ENCODE measurements around the gene HAGH.
A peak's percentile ranks its signal among the peaks of the same experiment; 100 is the strongest.

Gene HAGH

DNA sequence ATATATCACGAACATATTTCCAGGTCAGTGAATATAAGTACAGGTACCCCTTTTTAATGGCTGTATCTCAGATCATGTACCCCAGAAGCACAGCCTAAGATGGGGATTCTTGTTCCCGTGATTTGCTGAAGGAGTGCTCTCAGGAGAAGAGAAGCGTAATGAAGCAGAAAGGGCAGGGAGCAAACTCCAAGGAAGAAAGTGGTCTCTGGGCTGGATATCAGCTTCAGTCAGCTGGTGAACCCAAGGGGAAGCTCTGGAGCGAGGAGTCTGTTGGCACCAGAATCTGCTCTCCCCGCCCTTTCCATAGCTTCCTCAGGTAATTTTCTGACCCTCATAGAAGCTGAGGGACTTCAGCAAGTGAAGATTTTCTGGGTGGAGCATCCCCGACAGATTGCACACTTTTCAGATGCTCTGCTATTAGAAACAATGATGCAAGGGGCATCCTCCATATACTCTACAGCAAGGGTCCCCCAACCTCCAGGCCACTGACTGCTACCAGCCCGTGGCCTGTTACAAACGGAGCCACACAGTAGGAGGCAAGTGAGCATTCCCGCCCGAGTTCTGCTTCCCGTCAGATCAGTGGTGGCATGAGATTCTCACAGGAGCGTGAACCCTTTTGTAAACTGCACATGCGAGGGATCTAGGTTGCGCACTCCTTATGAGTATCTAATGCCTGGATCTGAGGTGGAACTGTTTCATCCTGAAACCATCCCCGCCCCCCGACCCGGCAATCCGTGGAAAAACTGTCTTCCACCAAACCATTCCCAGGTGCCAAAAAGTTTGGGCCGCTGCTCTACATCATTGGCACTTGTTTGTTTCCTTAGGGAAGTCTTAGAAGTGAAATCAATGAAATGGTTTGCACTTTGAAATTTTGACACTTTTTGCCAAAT is 4.8 kb upstream of the HAGH start:
- H3K36me3 ChIP-seq (ENCODE audit: control insufficient read depth, insufficient read depth, low read length) = no peaks in the 10 kb centered on the region
- DNase-seq (ENCODE audit: low read depth, low spot score) = no peak
- H3K4me3 ChIP-seq (ENCODE audit: low read length) = no peak overlapping the region
- no CpG with 5 or more reads among the region's 19 CpGs for WGBS (ENCODE audit: insufficient coverage, insufficient read length)
- no peaks in the 10 kb centered on the region for H3K9me3 ChIP-seq (ENCODE audit: control insufficient read depth, insufficient read depth, low read length)
- no peak overlapping the region for H3K27ac ChIP-seq (ENCODE audit: low read length)
- no peaks in the 10 kb centered on the region for H3K27me3 ChIP-seq (ENCODE audit: control insufficient read depth, insufficient read depth, low read length)
- H3K4me1 ChIP-seq (ENCODE audit: control insufficient read depth, insufficient read depth, low read length) = no peaks in the 10 kb centered on the region

DNA sequence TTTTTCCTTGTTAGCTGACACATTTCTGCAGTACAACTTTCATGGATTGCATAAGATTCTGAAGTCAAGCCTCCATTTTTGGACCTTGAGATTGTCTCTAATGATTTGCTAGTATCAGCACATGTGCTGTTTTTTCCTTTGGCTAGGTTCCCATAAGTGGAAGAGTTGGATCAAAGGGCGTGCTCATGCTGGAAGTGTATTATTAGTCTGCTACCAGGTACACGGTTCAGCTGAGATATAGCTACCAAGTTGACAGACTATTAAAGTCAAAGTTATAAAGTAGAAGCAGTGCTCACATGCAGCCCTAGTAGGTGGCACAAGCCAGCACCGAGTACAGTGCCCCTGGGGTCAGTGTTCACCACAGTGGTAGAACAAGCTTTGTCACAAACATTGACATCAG is 3.6 kb upstream of the HAGH start:
- peaks cover 2% of the 10 kb centered on the region; the same call in 1 of the 2 replicates for H3K4me1 ChIP-seq (ENCODE audit: control insufficient read depth, insufficient read depth, low read length)
- no peak for DNase-seq (ENCODE audit: low read depth, low spot score)
- H3K27me3 ChIP-seq (ENCODE audit: control insufficient read depth, insufficient read depth, low read length) = no peaks in the 10 kb centered on the region
- no peak overlapping the region for H3K4me3 ChIP-seq (ENCODE audit: low read length)
- WGBS (ENCODE audit: insufficient coverage, insufficient read length) = no CpG with 5 or more reads among the region's 3 CpGs
- H3K9me3 ChIP-seq (ENCODE audit: control insufficient read depth, insufficient read depth, low read length) = no peaks in the 10 kb centered on the region
- H3K27ac ChIP-seq (ENCODE audit: low read length) = no peak overlapping the region
- no peaks in the 10 kb centered on the region for H3K36me3 ChIP-seq (ENCODE audit: control insufficient read depth, insufficient read depth, low read length)

DNA sequence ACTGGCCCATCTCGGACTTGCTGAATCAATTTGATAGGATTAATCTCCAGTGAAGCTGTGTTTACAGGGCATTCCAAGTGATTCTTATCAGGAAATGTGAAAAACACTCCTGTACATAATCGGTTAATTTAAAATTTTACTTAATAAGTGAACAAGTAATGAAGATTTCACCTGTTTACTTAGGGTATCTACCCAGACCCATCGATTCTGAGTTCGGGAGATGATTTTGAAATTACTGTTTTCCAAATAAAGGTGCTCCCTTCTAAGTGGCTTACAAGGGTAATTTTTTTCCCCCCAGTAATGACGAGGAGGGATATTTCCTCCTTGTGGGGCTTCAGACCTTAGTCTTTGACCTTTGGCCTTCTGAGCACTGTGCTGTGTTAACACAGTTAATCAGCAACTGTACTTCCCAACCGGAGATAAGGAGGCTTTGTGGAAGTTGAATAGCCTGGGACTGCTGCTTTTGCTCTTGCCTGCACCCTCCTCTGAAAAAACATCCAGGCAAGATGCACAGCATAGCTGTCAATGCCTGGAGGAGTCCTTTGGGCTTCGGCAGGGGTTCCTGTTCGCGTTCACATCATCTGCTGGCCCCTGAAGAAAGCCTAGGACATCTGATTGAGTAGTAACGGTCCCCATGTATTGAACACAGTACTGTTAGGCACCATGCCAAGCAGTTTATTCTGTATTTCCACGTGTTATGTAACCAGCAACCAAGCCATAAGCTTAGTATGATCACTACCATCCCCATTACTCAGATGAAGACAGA is 2.2 kb upstream of the HAGH start:
- H3K9me3 ChIP-seq (ENCODE audit: control insufficient read depth, insufficient read depth, low read length) = no peaks in the 10 kb centered on the region
- no peak overlapping the region for H3K27ac ChIP-seq (ENCODE audit: low read length)
- H3K36me3 ChIP-seq (ENCODE audit: control insufficient read depth, insufficient read depth, low read length) = no peaks in the 10 kb centered on the region
- DNase-seq (ENCODE audit: low read depth, low spot score) = no peak
- no peak overlapping the region for H3K4me3 ChIP-seq (ENCODE audit: low read length)
- no peaks in the 10 kb centered on the region for H3K27me3 ChIP-seq (ENCODE audit: control insufficient read depth, insufficient read depth, low read length)
- WGBS (ENCODE audit: insufficient coverage, insufficient read length) = no CpG with 5 or more reads among the region's 11 CpGs
- H3K4me1 ChIP-seq (ENCODE audit: control insufficient read depth, insufficient read depth, low read length) = peaks cover 2% of the 10 kb centered on the region; the same call in 1 of the 2 replicates

DNA sequence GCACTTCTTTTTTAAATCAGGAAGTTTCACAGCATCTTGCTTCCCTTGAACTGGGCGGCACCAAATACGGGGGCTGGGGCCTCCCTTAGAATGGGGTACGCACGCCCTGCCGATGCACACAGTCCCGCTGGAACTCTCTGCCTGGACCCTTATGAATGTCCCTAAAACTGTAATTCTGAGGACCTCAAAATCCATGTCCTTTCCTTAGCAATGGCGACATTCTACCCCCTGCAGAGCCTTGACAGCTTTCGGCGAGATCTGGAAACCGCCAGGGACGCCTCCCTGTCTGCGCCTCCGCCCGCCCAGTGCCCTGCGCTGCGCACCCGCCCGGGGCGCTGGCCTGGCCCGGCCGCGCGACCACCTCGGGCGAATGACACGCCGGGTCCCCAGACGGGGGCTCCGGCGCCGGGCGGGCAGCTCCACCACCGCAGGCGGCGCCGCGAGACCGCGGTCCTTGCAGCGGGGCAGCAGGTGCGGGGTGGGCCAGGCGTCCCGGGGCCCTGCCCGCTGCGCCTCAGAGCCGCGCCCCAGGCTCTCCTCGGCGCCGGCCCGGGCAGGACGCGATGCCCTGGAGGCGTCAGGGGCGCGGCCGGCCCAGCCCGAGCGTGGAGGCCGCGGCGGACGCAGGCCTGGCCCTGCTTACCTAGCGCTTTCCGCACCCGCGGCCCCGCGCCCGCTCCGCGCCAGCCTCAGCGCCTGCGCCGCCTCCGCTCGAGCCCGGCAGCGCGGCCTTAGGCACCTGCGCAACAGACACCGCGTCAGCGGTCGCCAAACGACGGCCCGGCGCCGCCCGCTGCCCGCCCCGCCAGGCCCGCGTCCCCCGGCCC is 548 bp downstream of the HAGH start:
- Histone ChIP-seq H3K27ac (ENCODE audit: low read length) (no peak overlapping the region), H3K9me3 (ENCODE audit: control insufficient read depth, insufficient read depth, low read length) (no peaks in the 10 kb centered on the region), H3K27me3 (ENCODE audit: control insufficient read depth, insufficient read depth, low read length) (no peaks in the 10 kb centered on the region), H3K36me3 (ENCODE audit: control insufficient read depth, insufficient read depth, low read length) (0 out of 2 replicates have a peak, but pooled peaks cover 3% of the 10 kb centered on the region), H3K4me1 (ENCODE audit: control insufficient read depth, insufficient read depth, low read length) (peaks cover 2% of the 10 kb centered on the region; the same call in 1 of the 2 replicates), H3K4me3 (ENCODE audit: low read length) (peak overlapping the region; percentile 94)
- DNase-seq (ENCODE audit: low read depth, low spot score) = no peak
- no CpG with 5 or more reads among the region's 96 CpGs for WGBS (ENCODE audit: insufficient coverage, insufficient read length)

DNA sequence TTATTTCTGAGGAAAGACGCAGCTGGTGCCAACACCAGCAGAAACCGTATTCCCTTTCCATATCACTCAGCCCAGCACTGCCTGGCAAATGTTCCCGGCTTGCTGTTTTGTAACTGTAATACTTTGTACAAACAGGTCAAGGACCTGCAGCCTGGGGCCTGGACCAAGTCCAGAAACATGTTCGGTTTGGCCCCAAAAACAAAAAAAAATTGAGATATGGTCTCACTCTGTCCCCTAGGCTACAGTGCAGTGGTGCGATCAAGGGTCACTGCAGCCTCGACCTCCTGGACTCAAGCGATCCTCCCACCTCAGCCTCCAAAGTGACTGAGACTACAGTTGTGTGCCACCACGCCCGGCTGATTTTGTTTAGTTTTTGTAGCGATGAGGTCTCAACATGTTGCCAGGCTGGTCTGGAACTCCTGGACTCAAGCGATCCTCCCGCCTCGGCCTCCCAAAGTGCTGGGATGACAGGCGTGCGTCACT is 1.2 kb downstream of the HAGH start:
- no peak overlapping the region for H3K27ac ChIP-seq (ENCODE audit: low read length)

DNA sequence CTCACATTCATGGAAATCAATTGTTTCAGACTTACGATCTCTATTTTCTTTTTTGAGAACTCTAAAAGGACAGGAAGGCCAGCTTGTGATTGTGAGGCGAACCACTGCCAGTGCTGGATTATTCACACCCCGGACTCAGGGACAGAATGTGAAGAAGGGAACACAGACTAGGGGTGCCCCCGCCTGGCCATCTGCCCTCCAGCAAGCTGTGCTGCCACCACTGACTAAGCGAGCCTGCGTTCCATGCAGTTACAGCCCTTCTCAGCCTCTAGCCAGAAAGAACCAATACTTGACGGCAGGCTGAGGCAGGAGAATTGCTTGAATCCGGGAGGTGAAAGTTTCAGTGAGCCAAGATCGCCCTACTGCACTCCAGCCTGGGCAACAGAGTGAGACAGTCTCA is 2.8 kb downstream of the HAGH start:
- Histone ChIP-seq H3K27me3 (ENCODE audit: control insufficient read depth, insufficient read depth, low read length) (no peaks in the 10 kb centered on the region), H3K9me3 (ENCODE audit: control insufficient read depth, insufficient read depth, low read length) (no peaks in the 10 kb centered on the region), H3K4me3 (ENCODE audit: low read length) (no peak overlapping the region), H3K27ac (ENCODE audit: low read length) (no peak overlapping the region), H3K4me1 (ENCODE audit: control insufficient read depth, insufficient read depth, low read length) (peaks cover 2% of the 10 kb centered on the region; the same call in 1 of the 2 replicates), H3K36me3 (ENCODE audit: control insufficient read depth, insufficient read depth, low read length) (peaks cover 8% of the 10 kb centered on the region; the same call in 1 of the 2 replicates)
- no peak for DNase-seq (ENCODE audit: low read depth, low spot score)
- WGBS (ENCODE audit: insufficient coverage, insufficient read length) = no CpG with 5 or more reads among the region's 9 CpGs

More for the DNA sequence above, 1.2 kb downstream of the HAGH start:
- Histone ChIP-seq H3K36me3 (ENCODE audit: control insufficient read depth, insufficient read depth, low read length) (0 out of 2 replicates have a peak, but pooled peaks cover 3% of the 10 kb centered on the region), H3K9me3 (ENCODE audit: control insufficient read depth, insufficient read depth, low read length) (no peaks in the 10 kb centered on the region), H3K4me3 (ENCODE audit: low read length) (no peak overlapping the region; the same call in 1 of the 2 replicates), H3K4me1 (ENCODE audit: control insufficient read depth, insufficient read depth, low read length) (peaks cover 2% of the 10 kb centered on the region; the same call in 1 of the 2 replicates), H3K27me3 (ENCODE audit: control insufficient read depth, insufficient read depth, low read length) (no peaks in the 10 kb centered on the region)
- no CpG with 5 or more reads among the region's 15 CpGs for WGBS (ENCODE audit: insufficient coverage, insufficient read length)
- no peak for DNase-seq (ENCODE audit: low read depth, low spot score)

DNA sequence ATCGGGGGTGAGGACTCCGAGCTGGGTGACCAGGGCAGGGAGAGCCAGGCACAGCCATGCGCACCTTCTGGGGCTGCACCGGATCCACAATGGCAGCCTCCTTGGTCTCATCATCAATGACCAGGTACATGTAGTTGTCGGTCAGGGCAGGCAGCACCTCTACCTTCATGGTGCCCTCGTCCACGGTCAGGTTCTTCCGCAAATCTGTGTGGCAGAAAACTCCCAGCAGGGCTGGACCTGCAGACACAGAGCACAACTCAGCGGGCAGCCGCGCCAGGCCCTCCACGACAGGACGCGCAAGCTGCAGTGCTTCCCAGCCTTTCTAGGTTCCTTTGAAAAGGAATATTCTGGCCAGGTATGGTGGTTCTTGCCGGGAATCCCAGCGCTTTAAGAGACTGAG is 3.8 kb downstream of the HAGH start:
- WGBS (ENCODE audit: insufficient coverage, insufficient read length) = no CpG with 5 or more reads among the region's 16 CpGs
- Histone ChIP-seq H3K4me3 (ENCODE audit: low read length) (no peak overlapping the region), H3K27me3 (ENCODE audit: control insufficient read depth, insufficient read depth, low read length) (no peaks in the 10 kb centered on the region), H3K4me1 (ENCODE audit: control insufficient read depth, insufficient read depth, low read length) (peaks cover 2% of the 10 kb centered on the region; the same call in 1 of the 2 replicates), H3K9me3 (ENCODE audit: control insufficient read depth, insufficient read depth, low read length) (no peaks in the 10 kb centered on the region), H3K27ac (ENCODE audit: low read length) (no peak overlapping the region), H3K36me3 (ENCODE audit: control insufficient read depth, insufficient read depth, low read length) (peaks cover 8% of the 10 kb centered on the region; the same call in 1 of the 2 replicates)
- DNase-seq (ENCODE audit: low read depth, low spot score) = no peak

DNA sequence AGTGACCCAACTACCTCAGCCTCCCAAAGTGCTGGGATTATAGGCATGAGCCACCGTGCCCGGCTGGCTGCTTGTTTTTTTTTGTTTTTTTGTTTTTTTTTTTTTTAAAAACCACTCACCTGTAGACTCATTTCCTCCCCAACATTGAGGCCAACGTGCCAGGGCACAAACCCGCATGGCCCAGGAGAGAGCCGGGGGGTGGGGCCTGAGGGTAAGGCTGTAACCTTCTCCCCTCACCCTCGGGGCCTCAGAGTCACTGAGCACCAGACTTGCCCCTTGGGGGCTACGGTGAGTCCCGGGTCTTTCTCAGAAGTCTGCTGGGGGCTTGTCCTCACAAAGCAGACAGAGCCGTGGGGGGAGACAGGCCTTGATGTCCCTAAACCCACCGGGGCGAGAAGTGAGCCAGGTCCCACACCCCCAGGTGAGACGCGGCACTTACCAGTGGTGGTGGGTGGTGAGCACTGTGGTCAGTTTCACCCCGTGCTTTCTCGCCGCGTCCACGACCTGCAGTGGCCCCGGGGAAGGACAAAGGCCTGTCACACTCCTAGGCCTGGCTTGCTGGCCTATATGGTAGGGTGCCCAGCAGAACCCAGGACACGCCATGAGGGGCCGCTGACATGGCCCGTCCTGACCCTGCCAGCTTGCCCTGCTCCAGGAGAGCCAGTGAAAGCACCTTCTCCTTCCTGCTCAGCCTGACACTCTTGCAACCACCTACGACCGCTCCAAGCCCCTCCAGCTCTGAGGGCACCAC is 4.6 kb downstream of the HAGH start:
- no peak for DNase-seq (ENCODE audit: low read depth, low spot score)
- Histone ChIP-seq H3K36me3 (ENCODE audit: control insufficient read depth, insufficient read depth, low read length) (peaks cover 8% of the 10 kb centered on the region; the same call in 1 of the 2 replicates), H3K27me3 (ENCODE audit: control insufficient read depth, insufficient read depth, low read length) (no peaks in the 10 kb centered on the region), H3K9me3 (ENCODE audit: control insufficient read depth, insufficient read depth, low read length) (no peaks in the 10 kb centered on the region), H3K27ac (ENCODE audit: low read length) (no peak overlapping the region), H3K4me1 (ENCODE audit: control insufficient read depth, insufficient read depth, low read length) (peaks cover 2% of the 10 kb centered on the region; the same call in 1 of the 2 replicates), H3K4me3 (ENCODE audit: low read length) (no peak overlapping the region)
- WGBS (ENCODE audit: insufficient coverage, insufficient read length) = no CpG with 5 or more reads among the region's 24 CpGs

DNA sequence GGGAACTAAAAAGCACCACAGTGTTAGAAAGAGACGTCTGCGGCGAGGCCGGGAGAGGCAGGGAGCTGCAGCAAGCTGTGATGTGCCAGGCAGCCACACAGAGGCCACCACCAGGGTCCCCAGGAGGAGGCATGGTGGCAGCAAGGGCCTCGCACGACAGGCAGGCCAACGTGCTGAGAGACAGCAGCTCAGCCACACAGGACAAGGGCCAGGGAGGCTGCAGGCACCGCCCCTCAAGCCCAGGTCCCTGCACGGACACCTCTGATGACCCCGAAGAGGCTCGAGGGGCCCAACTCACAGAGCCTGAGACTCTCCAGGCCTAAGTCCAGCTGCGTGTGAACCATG is 5.7 kb downstream of the HAGH start:
- Histone ChIP-seq H3K4me3 (ENCODE audit: low read length) (no peak overlapping the region), H3K9me3 (ENCODE audit: control insufficient read depth, insufficient read depth, low read length) (no peaks in the 10 kb centered on the region), H3K27me3 (ENCODE audit: control insufficient read depth, insufficient read depth, low read length) (no peaks in the 10 kb centered on the region), H3K4me1 (ENCODE audit: control insufficient read depth, insufficient read depth, low read length) (peaks cover 2% of the 10 kb centered on the region; the same call in 1 of the 2 replicates), H3K36me3 (ENCODE audit: control insufficient read depth, insufficient read depth, low read length) (peaks cover 14% of the 10 kb centered on the region; the same call in 1 of the 2 replicates), H3K27ac (ENCODE audit: low read length) (no peak overlapping the region)
- WGBS (ENCODE audit: insufficient coverage, insufficient read length) = no CpG with 5 or more reads among the region's 12 CpGs
- DNase-seq (ENCODE audit: low read depth, low spot score) = no peak

Measured in iPS DF 6.9 (cell line).